Measurements from ENCODE around the gene NFAT5.

DNA sequence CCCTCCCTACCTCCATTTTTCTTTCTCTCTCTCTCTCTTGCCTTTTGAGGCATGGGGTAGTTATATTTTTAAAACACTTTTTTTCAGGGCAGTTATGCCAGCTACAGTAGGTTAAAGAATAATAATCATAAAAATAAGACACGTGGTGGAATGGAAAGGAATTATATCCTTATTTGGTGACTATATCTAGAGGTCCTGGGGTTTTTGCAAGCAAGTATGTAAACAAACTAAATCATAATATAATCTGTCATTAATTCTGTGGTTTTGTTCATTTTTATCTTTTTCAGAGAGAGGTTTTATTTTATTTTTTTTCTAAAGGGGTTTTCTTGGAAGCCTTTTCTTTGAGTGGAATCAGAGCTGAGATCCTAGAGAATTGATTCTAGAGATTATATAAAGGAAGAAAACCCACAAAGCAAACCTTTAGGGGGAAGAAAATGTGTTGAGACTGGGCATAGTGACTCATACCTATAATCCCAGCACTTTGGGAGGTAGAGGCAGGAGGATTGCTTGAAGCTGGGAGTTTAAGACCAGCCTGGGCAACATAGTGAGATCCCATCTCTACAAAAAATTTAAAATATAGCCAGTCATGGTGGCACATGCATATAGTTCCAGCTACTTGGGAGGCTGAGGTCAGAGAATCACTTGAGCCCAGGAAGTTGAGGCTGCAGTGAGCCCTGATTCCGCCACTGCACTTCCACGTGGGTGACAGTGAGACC is 107.4 kb downstream of the NFAT5 start:
- TF ChIP-seq, protein P1, sequence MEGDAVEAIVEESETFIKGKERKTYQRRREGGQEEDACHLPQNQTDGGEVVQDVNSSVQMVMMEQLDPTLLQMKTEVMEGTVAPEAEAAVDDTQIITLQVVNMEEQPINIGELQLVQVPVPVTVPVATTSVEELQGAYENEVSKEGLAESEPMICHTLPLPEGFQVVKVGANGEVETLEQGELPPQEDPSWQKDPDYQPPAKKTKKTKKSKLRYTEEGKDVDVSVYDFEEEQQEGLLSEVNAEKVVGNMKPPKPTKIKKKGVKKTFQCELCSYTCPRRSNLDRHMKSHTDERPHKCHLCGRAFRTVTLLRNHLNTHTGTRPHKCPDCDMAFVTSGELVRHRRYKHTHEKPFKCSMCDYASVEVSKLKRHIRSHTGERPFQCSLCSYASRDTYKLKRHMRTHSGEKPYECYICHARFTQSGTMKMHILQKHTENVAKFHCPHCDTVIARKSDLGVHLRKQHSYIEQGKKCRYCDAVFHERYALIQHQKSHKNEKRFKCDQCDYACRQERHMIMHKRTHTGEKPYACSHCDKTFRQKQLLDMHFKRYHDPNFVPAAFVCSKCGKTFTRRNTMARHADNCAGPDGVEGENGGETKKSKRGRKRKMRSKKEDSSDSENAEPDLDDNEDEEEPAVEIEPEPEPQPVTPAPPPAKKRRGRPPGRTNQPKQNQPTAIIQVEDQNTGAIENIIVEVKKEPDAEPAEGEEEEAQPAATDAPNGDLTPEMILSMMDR (IDR thresholded peaks at IDR 0.05), result no peak
- TF ChIP-seq POLR2AphosphoS5 (IDR thresholded peaks at IDR 0.05) (no peak), POLR2A (IDR thresholded peaks at IDR 0.05) (no peak), EP300 (IDR thresholded peaks at IDR 0.05) (no peak)
